ENCODE data around the gene NCCRP1. TPM values are rescaled to one million over a fixed set of nuclear protein-coding genes. Genes with fewer than 3 reads are reported as not detected.

The NCCRP1 gene
- total RNA-seq, 3 donors from 2014 or later, result 0.66 to 2.9 TPM; not detected in 1

DNA sequence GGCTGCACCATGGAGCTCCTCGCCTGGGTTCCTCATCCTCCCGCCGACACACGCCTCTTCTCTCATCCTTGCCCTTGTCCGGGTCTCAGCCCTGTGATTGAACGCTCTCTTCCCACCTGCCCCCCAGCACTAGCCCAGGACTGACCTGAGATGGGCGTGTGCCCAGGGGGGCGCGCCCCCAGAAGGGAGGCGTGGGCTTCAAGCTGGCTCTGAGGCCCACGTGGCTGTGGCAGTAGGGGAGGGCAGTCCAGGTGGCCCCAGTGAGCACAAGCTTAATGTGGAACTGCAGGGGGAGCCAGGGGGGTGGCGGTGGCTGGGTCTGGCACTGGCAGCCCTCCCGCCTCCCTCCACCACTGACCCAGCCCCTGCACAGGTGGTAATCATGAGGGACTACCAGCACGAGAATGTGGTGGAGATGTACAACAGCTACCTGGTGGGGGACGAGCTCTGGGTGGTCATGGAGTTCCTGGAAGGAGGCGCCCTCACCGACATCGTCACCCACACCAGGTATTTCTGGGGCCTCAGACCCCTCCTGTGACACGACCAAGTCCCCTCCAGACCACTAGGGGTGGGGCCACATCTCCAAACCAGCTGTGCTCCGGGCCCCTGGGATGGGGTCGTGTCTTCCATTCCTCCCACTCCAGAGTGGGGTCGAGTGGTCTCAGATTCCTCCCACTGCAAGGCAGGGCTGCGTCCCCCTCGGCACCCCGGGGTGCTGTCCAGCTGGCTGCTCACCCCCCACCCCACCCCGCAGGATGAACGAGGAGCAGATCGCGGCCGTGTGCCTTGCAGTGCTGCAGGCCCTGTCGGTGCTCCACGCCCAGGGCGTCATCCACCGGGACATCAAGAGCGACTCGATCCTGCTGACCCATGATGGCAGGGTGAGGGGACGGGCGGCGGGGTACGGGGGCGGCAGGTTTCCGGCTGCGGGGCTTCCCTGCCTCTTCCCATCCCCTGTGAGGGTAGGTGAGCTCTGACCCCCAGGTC lies 21.9 kb upstream of the NCCRP1 start:
- no peaks in the 10 kb centered on the region for H3K4me1 ChIP-seq
- H3K27ac ChIP-seq, result no peak overlapping the region
- DNase-seq (ENCODE audit: low spot score in 2 of 2), result no peak
- H3K27me3 ChIP-seq, result no peaks in the 10 kb centered on the region
- H3K36me3 ChIP-seq, result peaks cover 9% of the 10 kb centered on the region
- no peaks in the 10 kb centered on the region for H3K9me3 ChIP-seq
- no peak overlapping the region for H3K4me3 ChIP-seq
- no peak for TF ChIP-seq POLR2A (IDR thresholded peaks at IDR 0.05)
- TF ChIP-seq, protein P1, sequence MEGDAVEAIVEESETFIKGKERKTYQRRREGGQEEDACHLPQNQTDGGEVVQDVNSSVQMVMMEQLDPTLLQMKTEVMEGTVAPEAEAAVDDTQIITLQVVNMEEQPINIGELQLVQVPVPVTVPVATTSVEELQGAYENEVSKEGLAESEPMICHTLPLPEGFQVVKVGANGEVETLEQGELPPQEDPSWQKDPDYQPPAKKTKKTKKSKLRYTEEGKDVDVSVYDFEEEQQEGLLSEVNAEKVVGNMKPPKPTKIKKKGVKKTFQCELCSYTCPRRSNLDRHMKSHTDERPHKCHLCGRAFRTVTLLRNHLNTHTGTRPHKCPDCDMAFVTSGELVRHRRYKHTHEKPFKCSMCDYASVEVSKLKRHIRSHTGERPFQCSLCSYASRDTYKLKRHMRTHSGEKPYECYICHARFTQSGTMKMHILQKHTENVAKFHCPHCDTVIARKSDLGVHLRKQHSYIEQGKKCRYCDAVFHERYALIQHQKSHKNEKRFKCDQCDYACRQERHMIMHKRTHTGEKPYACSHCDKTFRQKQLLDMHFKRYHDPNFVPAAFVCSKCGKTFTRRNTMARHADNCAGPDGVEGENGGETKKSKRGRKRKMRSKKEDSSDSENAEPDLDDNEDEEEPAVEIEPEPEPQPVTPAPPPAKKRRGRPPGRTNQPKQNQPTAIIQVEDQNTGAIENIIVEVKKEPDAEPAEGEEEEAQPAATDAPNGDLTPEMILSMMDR (IDR thresholded peaks at IDR 0.05), result no peak
- no peak for TF ChIP-seq POLR2AphosphoS5 (IDR thresholded peaks at IDR 0.05)
- intact Hi-C loops (cut with DNase I; ENCODE audit: low total_unique reads), result no loop called here

GRCh38 chr19:39175564-39175963 lies 21.2 kb upstream of the NCCRP1 start:
- no peak for DNase-seq (ENCODE audit: low spot score in 2 of 2)
- TF ChIP-seq, protein P1 (IDR thresholded peaks at IDR 0.05), result no peak
- TF ChIP-seq POLR2AphosphoS5 (IDR thresholded peaks at IDR 0.05) (no peak), POLR2A (IDR thresholded peaks at IDR 0.05) (no peak)
- intact Hi-C loops (cut with DNase I; ENCODE audit: low total_unique reads), result no loop called here
- no peaks in the 10 kb centered on the region for H3K27me3 ChIP-seq
- no peaks in the 10 kb centered on the region for H3K9me3 ChIP-seq
- no peak overlapping the region for H3K4me3 ChIP-seq
- H3K36me3 ChIP-seq, result peaks cover 9% of the 10 kb centered on the region
- no peaks in the 10 kb centered on the region for H3K4me1 ChIP-seq
- no peak overlapping the region for H3K27ac ChIP-seq

GRCh38 chr19:39177110-39177699 lies 19.6 kb upstream of the NCCRP1 start:
- H3K4me1 ChIP-seq, result no peaks in the 10 kb centered on the region
- H3K27me3 ChIP-seq, result no peaks in the 10 kb centered on the region
- no peak for DNase-seq (ENCODE audit: low spot score in 2 of 2)
- H3K27ac ChIP-seq, result no peak overlapping the region
- H3K9me3 ChIP-seq, result no peaks in the 10 kb centered on the region
- peaks cover 9% of the 10 kb centered on the region for H3K36me3 ChIP-seq
- TF ChIP-seq, protein P1 (IDR thresholded peaks at IDR 0.05), result no peak
- TF ChIP-seq POLR2A (IDR thresholded peaks at IDR 0.05) (no peak), POLR2AphosphoS5 (IDR thresholded peaks at IDR 0.05) (no peak)
- intact Hi-C loops (cut with DNase I; ENCODE audit: low total_unique reads), result no loop called here
- H3K4me3 ChIP-seq, result no peak overlapping the region

DNA sequence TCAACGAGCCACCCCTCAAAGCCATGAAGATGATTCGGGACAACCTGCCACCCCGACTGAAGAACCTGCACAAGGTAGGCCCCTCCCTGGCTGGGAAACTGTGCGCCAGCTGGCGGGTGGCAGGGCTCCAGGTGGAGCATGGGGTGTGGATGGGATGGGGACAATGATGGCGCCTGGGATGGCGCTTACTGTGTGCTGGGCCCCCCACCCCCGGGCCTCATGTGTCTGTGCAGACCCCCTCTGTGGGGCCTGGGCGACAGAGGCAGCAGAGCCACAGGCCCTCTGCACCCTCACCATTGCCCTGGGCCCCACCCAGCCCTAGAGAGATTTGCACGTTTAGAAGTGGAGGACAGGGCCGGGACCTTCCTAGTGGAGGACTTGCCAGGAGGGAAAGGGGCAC lies 19.0 kb upstream of the NCCRP1 start:
- no peaks in the 10 kb centered on the region for H3K9me3 ChIP-seq
- H3K36me3 ChIP-seq, result peaks cover 9% of the 10 kb centered on the region
- H3K4me1 ChIP-seq, result no peaks in the 10 kb centered on the region
- no peak overlapping the region for H3K4me3 ChIP-seq
- intact Hi-C loops (cut with DNase I; ENCODE audit: low total_unique reads), result no loop called here
- no peak for DNase-seq (ENCODE audit: low spot score in 2 of 2)
- H3K27me3 ChIP-seq, result no peaks in the 10 kb centered on the region
- H3K27ac ChIP-seq, result no peak overlapping the region
- TF ChIP-seq, protein P1 (IDR thresholded peaks at IDR 0.05), result no peak
- no peak for TF ChIP-seq POLR2A (IDR thresholded peaks at IDR 0.05)
- no peak for TF ChIP-seq POLR2AphosphoS5 (IDR thresholded peaks at IDR 0.05)
